K562 (cell line): Measurements from ENCODE around the gene SLIT2. TPM values are rescaled to one million over a fixed set of nuclear protein-coding genes. Genes with fewer than 3 reads are reported as not detected.

ENCODE experiments used
- ATAC-seq: fragments of 200-7000 bp; cut with Tn5 transposase; 3 replicates; pipeline ENCODE4 v1.9.1; 2020; ENCODE audit warnings: moderate library complexity
- BruUV-seq: library from RNA; stranded (reverse); fragments of 400-500 nt; replicated peaks from 2 replicates; lab custom pipeline; 2021; lab: Mats Ljungman, UMichigan
- CTCF ChIA-PET: fragments of 300-600 bp; formaldehyde crosslinking; extraction: SDS; loops from one replicate; lab custom pipeline; 2021; ENCODE audit warnings: low intra/inter-chr PET ratio; lab: Yijun Ruan, JAX
- POLR2A ChIA-PET: fragments of 300-600, 350-650 bp; sonication (Branson Sonifier 250); formaldehyde crosslinking; extraction: SDS; loops from one replicate; lab custom pipeline; 2021; ENCODE audit warnings: antibody characterized with exemption, inconsistent platforms; lab: Yijun Ruan, JAX
- DNase-seq, 4 experiments: peaks; one replicate each; pipeline versions ENCODE4 v3.0.0 to v3.0.0-alpha.2; 2011 to 2018; ENCODE audit warnings: low spot score in 3 of 4, mixed read lengths in 3 of 4; ENCODE audit errors: extremely low read depth in 1 of 4
- FAIRE-seq: peaks from 2 replicates; lab custom pipeline; 2011; peaks lifted over from hg19 to GRCh38; lab: Jason Lieb, UNC
- H2AFZ ChIP-seq: 2 replicates; pipeline ENCODE4 v1.6.0; 2011; ENCODE audit warnings: low read depth, low read length, control low read depth, inconsistent platforms
- H3K27ac ChIP-seq: fragments of 200-600 bp; 3 replicates; pipeline ENCODE4 v1.8.0; 2011; ENCODE audit warnings: low read depth, mild to moderate bottlenecking, control low read depth, inconsistent platforms, low read length, moderate library complexity, mixed read lengths; ENCODE audit errors: extremely low read depth
- H3K27me3 ChIP-seq, 2 experiments: fragments of 300-600 bp in 1 of 2; 2 replicates in 1 of 2; 3 replicates in 1 of 2; pipeline versions ENCODE4 v1.6.0 to v1.8.0; 2011; ENCODE audit warnings: inconsistent platforms in 2 of 2, low read length in 2 of 2, mild to moderate bottlenecking in 1 of 2, mixed read lengths in 1 of 2, moderate library complexity in 1 of 2; ENCODE audit not compliant: control insufficient read depth in 2 of 2, insufficient read depth in 2 of 2
- H3K36me3 ChIP-seq: fragments of 300-600 bp; 3 replicates; pipeline ENCODE4 v1.8.0; 2011; ENCODE audit warnings: mild to moderate bottlenecking, low read length, inconsistent platforms; ENCODE audit not compliant: control insufficient read depth, insufficient read depth
- H3K4me1 ChIP-seq, 2 experiments: fragments of 200-600 bp in 1 of 2; replicated peaks in 1 of 2; 2 replicates in 1 of 2; 3 replicates in 1 of 2; pipeline versions ENCODE4 v1.5.1 to v1.8.0; 2011; ENCODE audit warnings: inconsistent platforms in 2 of 2, low read length in 2 of 2, mild to moderate bottlenecking in 1 of 2, mixed read lengths in 1 of 2, moderate library complexity in 1 of 2; ENCODE audit not compliant: control insufficient read depth in 2 of 2, insufficient read depth in 2 of 2
- H3K4me2 ChIP-seq: 2 replicates; pipeline ENCODE4 v1.6.1; 2011; ENCODE audit warnings: low read length, control low read depth, inconsistent platforms, mixed read lengths; ENCODE audit not compliant: insufficient read depth
- H3K4me3 ChIP-seq: fragments of 200-600 bp; sonication (generic), shearing (Covaris generic); 2 replicates; pipeline ENCODE4 v1.5.1; 2016; ENCODE audit warnings: control low read depth, inconsistent platforms
- H3K79me2 ChIP-seq: fragments of 200-600 bp; 3 replicates; pipeline ENCODE4 v1.8.0; 2011; ENCODE audit warnings: low read length, inconsistent platforms; ENCODE audit not compliant: control insufficient read depth, insufficient read depth
- H3K9ac ChIP-seq, 2 experiments: 2 replicates each; pipeline versions ENCODE4 v1.6.0 to v1.6.1; 2011; ENCODE audit warnings: low read depth in 2 of 2, low read length in 2 of 2, control low read depth in 1 of 2, inconsistent platforms in 1 of 2, mild to moderate bottlenecking in 1 of 2, mixed read lengths in 1 of 2; ENCODE audit not compliant: insufficient read depth in 1 of 2
- H3K9me1 ChIP-seq: one replicate; pipeline ENCODE4 v1.6.0; 2011; ENCODE audit warnings: inconsistent platforms, mild to moderate bottlenecking, low read length, moderate library complexity; ENCODE audit not compliant: control insufficient read depth, insufficient read depth
- H3K9me3 ChIP-seq: replicated peaks from 2 replicates; pipeline ENCODE4 v1.5.1; 2011; ENCODE audit warnings: low read depth, low read length, inconsistent platforms; ENCODE audit not compliant: control insufficient read depth, insufficient read depth
- H4K20me1 ChIP-seq: replicated peaks from 2 replicates; pipeline ENCODE4 v1.6.1; 2011; ENCODE audit warnings: low read length, inconsistent platforms, mixed read lengths; ENCODE audit not compliant: control insufficient read depth, insufficient read depth
- COPS2 ChIP-seq: fragments of 450-650 bp; conservative IDR thresholded peaks from 2 replicates; pipeline ENCODE4 v1.6.1; 2016; ENCODE audit warnings: mild to moderate bottlenecking, moderate library complexity
- FOXM1 ChIP-seq, 2 experiments: fragments of 450-650 bp in 1 of 2; sonication (generic) in 1 of 2; formaldehyde crosslinking in 1 of 2; IDR thresholded peaks; 2 replicates each; pipeline versions ENCODE4 v1.6.1 to v1.9.0; 2017 to 2022; ENCODE audit warnings: low read depth in 2 of 2, mild to moderate bottlenecking in 2 of 2, missing genetic modification reagents in 1 of 2, moderate library complexity in 1 of 2
- HDAC8 ChIP-seq: fragments of 450-650 bp; IDR thresholded peaks from 2 replicates; pipeline ENCODE4 v1.6.1; 2016; ENCODE audit warnings: mild to moderate bottlenecking, missing genetic modification characterization, moderate library complexity, missing compliant biosample characterization
- MAZ ChIP-seq, 2 experiments: fragments of 450-650 bp in 1 of 2; sonication (generic) in 1 of 2; formaldehyde crosslinking; IDR thresholded peaks in 1 of 2; conservative IDR thresholded peaks in 1 of 2; 2 replicates each; pipeline versions ENCODE4 v1.4.0 to v1.5.0; 2020; ENCODE audit warnings: mild to moderate bottlenecking in 1 of 2, missing genetic modification reagents in 1 of 2
- POLR2AphosphoS2 ChIP-seq: IDR thresholded peaks from 2 replicates; pipeline ENCODE4 v1.6.1; 2012; ENCODE audit warnings: low read length, improper control_type of control experiment
- PTTG1 ChIP-seq: fragments of 450-650 bp; IDR thresholded peaks from 2 replicates; pipeline ENCODE4 v1.6.1; 2016; ENCODE audit warnings: low read depth, mild to moderate bottlenecking, missing genetic modification characterization, missing compliant biosample characterization
- VEZF1 ChIP-seq: fragments of 200-800 bp; sonication (Bioruptor generic); IDR thresholded peaks from 2 replicates; pipeline ENCODE4 v1.6.1; 2017; ENCODE audit warnings: missing genetic modification characterization, missing compliant biosample characterization
- ZNF583 ChIP-seq: fragments of 250-450 bp; sonication (Bioruptor Pico); IDR thresholded peaks from 2 replicates; pipeline ENCODE4 v1.4.0; 2020
- ZNF79 ChIP-seq: fragments of 250-450 bp; sonication (Bioruptor Pico); IDR thresholded peaks from 2 replicates; pipeline ENCODE4 v1.4.0; 2020; ENCODE audit warnings: low read depth, mild to moderate bottlenecking, moderate library complexity
- WGBS: fragments of 100-300 bp; shearing (Covaris generic); methylation state at CpG from one replicate; pipeline ENCODE4 v1.1.6; 2016; ENCODE audit warnings: low coverage, mixed read lengths; ENCODE audit not compliant: insufficient coverage; ENCODE audit errors: missing lambda C conversion rate; 5-methylcytosine and 5-hydroxymethylcytosine counted together
- in situ Hi-C: fragments of 300-500 bp; cut with MboI; formaldehyde crosslinking; loops from 4 replicates; pipeline ENCODE4 v1.15.0; 2018; ENCODE audit warnings: inconsistent platforms, mixed read lengths
- intact Hi-C: fragments of 100-400 bp; cut with micrococcal nuclease; formaldehyde crosslinking; loops from 2 replicates; pipeline ENCODE4 v1.14.2; 2022
- polyA plus RNA-seq, 8 experiments: library from polyadenylated mRNA; depleted of rRNA in 4 of 8; stranded (reverse) in 5 of 8; unstranded in 3 of 8; fragments of >200 nt; fragmentation: Nextera tagmentation in 2 of 8; fragmentation: Illumina TruSeq in 1 of 8; extraction: Ambion mirVana in 2 of 8; extraction: Trizol in 1 of 8; gene quantifications; 2 replicates each; pipeline versions ENCODE4 v1.2.1 to v1.2.3, GENCODE V29; 2011 to 2014; ENCODE audit warnings: inconsistent platforms in 1 of 8, missing spikeins in 1 of 8
- total RNA-seq, 7 experiments: library from RNA; depleted of rRNA in 6 of 7; stranded (reverse); fragments of >200 nt in 6 of 7; fragmentation: Illumina TruSeq in 2 of 7; extraction: Trizol in 2 of 7; gene quantifications; 2 replicates each; pipeline versions ENCODE4 v1.2.1 to v1.2.3, GENCODE V29; 2011 to 2021; ENCODE audit warnings: low replicate concordance in 1 of 7

Gene SLIT2
- total and polyA plus RNA-seq, 9 of the 15 experiments (the other 6 are each of a cell fraction or from before 2014, with no cell fraction given) = 1.8 to 8.1 (median 4.1) TPM

- H3K9me1 ChIP-seq = no peaks in the 10 kb centered on the region
- H3K79me2 ChIP-seq = no peaks in the 10 kb centered on the region
- ChIA-PET CTCF (no interaction called here), POLR2A (no interaction called here)
- H3K36me3 ChIP-seq = no peaks in the 10 kb centered on the region
- no peak overlapping the region for H2AFZ ChIP-seq
- H3K27ac ChIP-seq = no peak overlapping the region
- BruUV-seq = no TSS peak
- 0% methylated on average over 2 of the region's 2 CpGs for WGBS
- H3K9ac ChIP-seq = no peak overlapping the region
- in situ Hi-C loops = no loop called here
- TF ChIP-seq MAZ (CRISPR knock-in tag; conservative IDR thresholded peaks at IDR 0.05 in 1 of 2, IDR thresholded peaks at IDR 0.05 in 1 of 2) (no peak), HDAC8 (no peak), COPS2 (no peak), POLR2AphosphoS2 (no peak), ZNF583 (no peak)
- DNase-seq (no peak), ATAC-seq (no peak), FAIRE-seq (no peak)
- no peak overlapping the region for H3K4me3 ChIP-seq
- H3K9me3 ChIP-seq = no peaks in the 10 kb centered on the region
- H3K4me2 ChIP-seq = no peak overlapping the region
- intact Hi-C loops = no loop called here
- H3K4me1 ChIP-seq = no peaks in the 10 kb centered on the region
- no peaks in the 10 kb centered on the region for H3K27me3 ChIP-seq
- no peaks in the 10 kb centered on the region for H4K20me1 ChIP-seq
Measured at GRCh38 chr4:20287246-20287645, 35.5 kb downstream of the SLIT2 start.

GRCh38 chr4:20288047-20288650 lies 36.4 kb downstream of the SLIT2 start:
- no peak overlapping the region for H3K4me2 ChIP-seq
- no peak overlapping the region for H3K27ac ChIP-seq
- H3K4me1 ChIP-seq = no peaks in the 10 kb centered on the region
- BruUV-seq = no TSS peak
- CTCF ChIA-PET = no interaction called here
- no peak for DNase-seq
- no peak for TF ChIP-seq PTTG1 (tag)
- TF ChIP-seq VEZF1 (CRISPR knock-in tag) = no peak
- no peak for TF ChIP-seq ZNF79 (CRISPR knock-in tag)
- TF ChIP-seq FOXM1 (IDR thresholded peaks at IDR 0.05; ENCODE audit: low read depth) = no peak
- no peak for TF ChIP-seq FOXM1 (CRISPR knock-in tag; IDR thresholded peaks at IDR 0.05; ENCODE audit: low read depth)
- H3K9me3 ChIP-seq = no peaks in the 10 kb centered on the region
- no peaks in the 10 kb centered on the region for H3K27me3 ChIP-seq
- FAIRE-seq = no peak
- no peaks in the 10 kb centered on the region for H3K36me3 ChIP-seq
- H3K79me2 ChIP-seq = no peaks in the 10 kb centered on the region
- no peak overlapping the region for H3K9ac ChIP-seq
- H3K9me1 ChIP-seq = no peaks in the 10 kb centered on the region
- H3K4me3 ChIP-seq = no peak overlapping the region
- 0% methylated on average over 8 of the region's 8 CpGs for WGBS
- no peaks in the 10 kb centered on the region for H4K20me1 ChIP-seq
- intact Hi-C loops (no loop called here), in situ Hi-C loops (no loop called here)
- POLR2A ChIA-PET = no interaction called here
- ATAC-seq = no peak
- H2AFZ ChIP-seq = no peak overlapping the region
